CD4-positive, alpha-beta T cell treated with Interleukin-2 at 100 ng/mL for 4 hours (primary cell): Measurements from ENCODE around the gene CYYR1.

ENCODE experiments used
- DNase-seq: peaks from one replicate; pipeline ENCODE4 v3.0.0-alpha.2; 2020; ENCODE audit warnings: low spot score

The CYYR1 gene

DNA sequence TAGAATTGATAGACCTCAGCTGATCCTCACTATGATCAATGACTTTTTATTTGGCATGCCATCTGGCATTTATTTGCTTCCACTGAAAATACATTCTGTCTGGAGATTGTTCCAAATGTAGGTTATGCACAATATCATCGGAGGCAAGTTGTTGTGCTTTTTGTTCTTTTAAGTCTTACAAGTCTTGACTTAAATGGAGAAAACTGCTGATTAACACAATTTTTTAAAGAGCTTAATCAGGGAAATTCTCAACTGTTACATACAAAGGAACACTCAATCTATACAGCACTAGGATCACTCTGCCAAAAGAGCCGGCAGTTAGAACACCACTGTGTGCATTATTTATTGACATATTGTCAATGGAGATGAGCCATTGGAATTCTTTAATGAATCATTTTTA lies 19.2 kb downstream of the CYYR1 start:
- no peak for DNase-seq

DNA sequence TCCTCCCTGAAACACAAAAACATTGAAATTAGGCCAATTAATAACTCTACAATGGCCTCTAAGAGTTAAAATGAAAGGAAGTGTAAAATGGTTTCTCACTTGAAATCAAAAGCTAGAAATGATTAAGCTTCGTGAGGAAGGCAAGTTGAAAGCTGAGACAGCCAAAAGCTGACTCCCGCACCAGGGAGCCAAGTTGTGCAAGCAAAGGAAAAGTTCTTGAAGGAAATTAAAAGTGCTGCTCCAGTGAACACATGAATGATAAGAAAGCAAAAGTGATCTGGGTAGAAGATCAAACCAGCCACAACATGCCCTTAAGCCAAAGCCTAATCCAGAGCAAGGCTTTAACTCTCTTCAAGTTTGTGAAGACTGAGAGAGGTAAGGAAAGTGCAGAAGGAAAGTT lies 22.8 kb downstream of the CYYR1 start:
- DNase-seq = no peak

DNA sequence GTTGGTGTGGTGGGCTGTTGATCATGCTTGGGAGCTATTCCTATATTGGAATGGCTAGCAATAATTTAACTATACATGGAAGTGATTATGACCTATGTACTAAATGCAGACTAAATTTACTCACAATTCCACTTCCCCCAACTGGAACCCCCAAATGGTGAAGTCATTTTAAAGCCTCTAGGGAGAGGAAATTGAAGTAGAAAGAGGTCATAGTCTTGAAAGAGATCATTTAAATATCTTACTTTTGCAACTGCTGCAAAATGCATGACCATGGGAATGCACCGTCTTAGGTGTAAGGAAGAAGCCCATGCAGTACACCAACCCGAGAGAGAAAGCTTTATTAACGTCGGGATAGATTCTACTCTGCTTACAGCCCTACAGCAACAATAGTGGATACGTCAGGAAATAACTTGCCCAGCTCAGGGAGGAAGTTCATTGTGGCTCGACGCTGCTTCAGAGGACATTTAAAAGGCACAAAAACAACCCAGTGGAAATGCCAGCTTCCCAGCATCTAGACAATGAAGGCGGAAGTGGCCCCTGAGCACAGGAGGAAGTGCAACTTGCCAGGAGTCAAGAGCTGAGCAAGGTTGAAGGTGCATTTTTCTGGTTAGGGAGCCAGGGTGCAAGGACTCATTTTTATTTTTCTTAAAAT lies 26.5 kb downstream of the CYYR1 start:
- DNase-seq = no peak

DNA sequence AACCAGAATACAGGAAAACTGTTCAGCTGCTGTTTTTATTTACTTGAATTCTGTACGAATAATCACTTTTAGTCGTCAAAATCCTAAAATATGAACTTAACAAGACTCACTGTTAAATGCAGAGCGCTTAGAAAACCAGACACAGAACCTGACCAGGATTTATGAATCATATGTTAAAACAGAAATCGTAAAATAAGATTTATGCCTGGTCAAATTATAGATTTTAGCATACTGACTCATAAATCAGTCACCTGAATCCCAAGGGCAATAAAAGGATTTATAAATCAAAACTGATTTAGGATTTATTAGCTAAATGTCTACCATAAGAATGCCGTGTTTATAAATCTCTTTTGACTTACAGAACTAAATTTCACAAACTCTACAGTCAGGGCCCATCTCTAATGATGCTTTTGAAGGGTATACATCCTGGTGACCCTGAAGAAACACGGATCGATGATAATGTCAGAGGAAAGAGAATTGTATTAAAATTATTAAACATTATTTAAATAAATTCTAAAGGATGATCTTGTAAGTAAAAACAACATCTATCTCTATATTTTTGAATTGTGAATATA lies 28.8 kb downstream of the CYYR1 start:
- DNase-seq = no peak

DNA sequence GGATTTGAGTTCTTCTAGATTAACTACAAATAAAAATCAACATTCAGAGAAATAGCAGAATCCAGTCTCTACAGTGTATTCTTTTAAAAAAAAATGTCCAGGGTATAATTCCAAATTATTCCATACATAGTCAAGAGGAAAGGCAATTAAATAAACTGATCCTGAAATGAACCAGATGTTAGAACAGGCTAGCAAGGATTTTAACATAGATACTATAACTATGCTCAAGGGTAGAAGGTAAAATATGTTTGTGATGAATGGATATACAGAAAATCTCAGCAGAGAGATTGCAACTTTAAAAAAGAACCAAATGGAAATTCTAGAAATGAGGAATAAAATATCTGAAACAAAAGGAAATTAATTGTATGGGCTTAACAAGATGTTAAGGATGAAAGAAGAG lies 32.4 kb downstream of the CYYR1 start:
- no peak for DNase-seq

DNA sequence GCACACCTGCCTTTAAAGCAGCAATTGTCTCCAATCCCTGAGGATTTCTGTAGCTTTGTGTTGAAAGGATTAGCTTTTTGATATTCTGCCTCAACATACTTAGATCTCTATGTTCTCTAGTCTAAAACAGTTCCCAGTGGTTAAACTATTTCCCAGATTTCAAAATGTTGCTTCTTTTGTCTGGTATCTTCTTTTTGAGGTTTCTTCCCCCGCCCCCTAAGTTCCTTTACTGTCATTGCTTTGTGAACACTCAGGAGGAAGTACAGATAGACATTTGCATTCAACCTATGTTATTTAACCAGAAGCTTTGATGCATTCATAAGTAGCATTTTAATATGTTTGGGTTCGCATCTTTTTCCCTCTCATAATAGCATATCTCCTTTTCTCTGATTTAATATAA lies 33.5 kb downstream of the CYYR1 start:
- DNase-seq = no peak

DNA sequence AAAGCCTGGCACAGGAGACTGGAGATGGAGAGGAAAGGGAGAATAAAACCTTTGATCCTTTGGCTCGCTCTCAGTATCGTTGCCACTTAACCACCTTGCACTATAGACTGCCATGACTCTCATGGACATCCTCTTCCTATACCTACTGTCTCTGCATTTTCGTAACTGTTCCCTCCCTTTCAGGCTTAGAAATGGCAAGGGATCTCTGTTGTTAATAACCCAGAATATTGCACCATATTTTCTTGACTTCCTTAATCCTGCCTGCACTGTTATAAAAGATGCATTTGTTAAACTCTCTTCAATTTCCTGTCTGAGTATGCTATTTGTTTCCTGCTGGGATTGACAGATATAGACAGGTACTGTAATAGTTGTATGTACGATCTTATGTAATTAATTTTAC lies 38.6 kb downstream of the CYYR1 start:
- no peak for DNase-seq

DNA sequence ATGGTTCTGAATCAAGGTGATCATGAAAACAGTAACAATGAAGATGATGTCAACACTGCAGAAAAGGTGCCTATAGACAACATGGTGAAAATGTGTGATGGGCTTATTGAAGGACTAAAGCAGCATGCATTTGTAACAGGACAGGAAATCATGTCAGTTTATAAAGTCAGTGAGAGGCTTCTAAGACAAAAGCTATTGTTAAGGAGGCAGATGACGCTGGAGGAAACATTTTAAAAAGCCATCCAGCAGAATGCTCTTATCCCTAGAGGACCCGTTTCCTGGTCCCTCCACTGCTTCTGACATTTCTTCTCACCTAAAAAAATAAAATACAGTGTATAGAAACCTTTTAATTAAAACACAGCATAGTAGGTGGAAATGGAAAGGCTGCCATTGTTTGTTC lies 40.9 kb downstream of the CYYR1 start:
- DNase-seq = no peak

DNA sequence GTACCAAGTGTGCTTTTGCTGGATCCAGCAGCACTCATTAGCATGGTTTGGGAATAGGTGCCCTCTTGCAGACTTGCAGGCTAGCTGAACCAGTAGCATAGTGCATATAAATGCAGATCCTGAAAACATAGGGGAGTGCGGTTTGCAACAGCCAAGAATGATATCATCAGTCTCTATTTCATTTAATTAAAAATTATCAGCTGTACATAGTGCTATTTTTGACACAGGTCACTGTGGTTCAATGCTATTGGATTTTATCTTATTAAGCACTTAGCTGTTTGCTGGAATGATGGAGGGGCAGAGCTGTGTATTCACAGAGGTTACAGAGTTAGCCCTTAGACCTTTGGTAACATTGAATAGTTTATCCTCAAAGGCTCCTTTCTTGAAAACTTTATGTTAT lies 43.6 kb downstream of the CYYR1 start:
- no peak for DNase-seq

DNA sequence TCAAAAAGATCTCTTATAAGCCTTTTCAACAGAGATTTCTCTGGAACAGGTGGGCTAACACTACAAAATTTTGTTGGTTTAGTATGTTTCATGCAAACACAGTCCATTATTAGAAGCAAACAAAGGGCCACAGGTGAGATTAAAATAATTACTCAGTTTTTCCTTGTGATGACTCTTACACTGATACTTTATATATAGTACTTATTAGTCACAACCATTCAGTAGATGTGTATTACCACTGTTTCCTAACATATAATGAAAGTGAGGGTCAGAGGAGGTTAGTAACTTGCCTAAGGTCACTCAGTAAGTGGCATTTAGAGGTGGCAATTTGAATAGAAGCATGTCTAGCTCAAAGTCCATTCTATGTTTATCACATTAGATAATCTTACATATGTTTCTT lies 44.2 kb downstream of the CYYR1 start:
- DNase-seq = no peak

DNA sequence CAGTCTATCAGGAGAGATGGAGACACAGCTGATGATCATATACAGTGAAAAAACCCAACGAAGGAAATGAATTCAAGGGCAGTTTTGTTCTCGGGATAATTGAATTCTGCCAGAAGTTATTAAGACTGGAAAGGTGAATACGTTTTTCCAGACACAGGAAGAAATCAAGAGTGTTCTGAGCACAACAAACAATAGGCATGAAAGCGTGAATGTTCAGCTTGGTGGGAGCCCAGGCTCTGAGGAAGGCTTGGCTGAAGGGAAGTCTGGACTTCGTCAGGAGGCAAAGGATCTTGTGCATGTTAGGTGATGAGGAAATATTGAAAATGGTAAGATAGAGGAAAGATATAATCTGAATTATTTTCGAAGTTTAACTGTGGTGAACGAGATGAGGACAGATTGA lies 50.4 kb downstream of the CYYR1 start:
- DNase-seq = no peak

DNA sequence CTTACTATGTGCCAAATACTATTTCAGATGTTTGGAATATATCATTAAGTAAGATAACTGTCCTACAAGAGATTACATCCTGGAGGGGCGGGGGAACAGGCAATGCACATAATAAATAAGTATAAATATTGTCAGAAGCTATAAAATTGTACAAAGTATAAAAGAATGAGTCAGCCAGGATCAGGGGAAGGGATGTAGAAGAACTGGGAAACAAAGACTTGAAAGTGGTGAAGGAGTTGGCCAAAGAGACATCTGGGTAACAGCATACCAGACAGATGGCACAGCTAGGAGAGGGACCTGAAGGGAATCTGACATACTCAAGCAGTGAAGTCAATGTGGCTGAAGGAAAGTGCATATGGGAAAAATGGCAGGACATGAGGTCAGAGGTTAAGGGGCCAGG lies 53.9 kb downstream of the CYYR1 start:
- DNase-seq = no peak

DNA sequence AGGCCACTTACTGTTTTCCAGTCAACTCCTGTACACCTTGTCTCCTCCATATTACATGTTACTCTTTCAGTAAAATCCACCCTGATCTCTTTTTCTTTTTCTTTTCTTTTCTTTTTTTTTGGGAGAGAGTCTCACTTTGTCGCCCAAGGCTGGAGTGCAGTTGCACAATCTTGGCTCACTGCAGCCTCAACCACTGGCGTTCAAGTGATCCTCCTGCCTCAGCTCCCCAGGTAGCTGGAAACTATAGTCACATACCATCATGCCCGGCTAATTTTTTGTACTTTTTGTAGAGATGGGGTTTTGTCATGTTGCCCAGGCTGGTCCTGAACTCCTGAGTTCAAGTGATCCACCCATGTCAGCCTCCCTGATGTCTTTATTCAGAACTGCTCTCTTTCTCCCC lies 57.8 kb downstream of the CYYR1 start:
- no peak for DNase-seq

DNA sequence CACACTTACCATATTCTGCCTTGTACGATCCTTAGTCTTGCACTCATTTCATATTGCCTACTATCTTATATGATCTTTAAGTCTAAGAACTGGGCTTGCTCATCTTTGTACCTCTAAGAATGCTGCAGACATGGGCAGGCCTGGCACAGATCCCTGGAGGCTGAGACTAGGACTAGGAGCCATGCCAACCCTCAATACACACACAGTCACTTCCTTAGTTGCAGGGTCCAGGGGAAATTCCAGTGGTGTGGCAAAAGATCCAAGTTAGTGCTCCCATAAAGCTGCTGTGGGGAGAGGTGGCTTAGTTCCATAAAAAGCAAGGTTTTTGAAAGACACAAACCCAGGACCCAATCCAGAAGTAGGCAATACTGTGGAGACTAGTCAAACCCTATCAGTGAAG lies 59.9 kb downstream of the CYYR1 start:
- no peak for DNase-seq

DNA sequence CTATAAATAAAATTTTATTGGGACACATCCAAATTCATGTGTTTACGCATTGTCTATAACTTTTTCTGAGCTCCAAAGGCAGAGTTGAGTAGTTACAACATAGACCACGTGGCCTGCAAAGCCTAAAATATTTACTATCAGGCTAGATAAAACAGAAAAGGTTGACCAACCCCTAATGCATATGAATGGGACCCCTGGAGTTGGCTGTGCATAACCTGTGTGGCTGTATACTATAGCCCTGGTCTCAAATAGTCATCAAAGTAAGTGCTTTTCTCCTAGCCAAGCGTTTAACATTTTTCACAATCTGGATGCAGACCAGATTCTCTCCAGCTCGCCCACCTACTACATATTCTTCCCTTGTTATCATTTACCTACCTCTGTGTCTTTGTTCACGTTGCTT lies 60.4 kb downstream of the CYYR1 start:
- DNase-seq = no peak

DNA sequence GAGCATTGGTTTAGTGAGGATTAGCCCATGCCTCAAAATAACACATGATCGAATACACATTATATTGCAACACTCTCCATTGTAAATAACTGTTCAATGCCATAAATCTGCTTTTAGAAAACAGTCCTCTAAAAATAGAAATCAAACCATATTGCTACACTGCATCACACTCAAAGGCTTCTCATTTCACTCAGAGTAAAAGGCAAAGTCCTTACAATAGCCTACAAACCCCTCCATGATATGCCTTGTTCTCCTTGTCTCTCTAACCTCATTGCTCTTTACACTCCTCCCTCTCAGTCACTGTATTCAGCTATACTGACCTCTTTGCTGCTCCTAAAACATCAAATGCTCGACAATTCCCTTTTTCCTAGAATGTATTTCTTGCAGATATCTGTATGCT lies 64.2 kb downstream of the CYYR1 start:
- no peak for DNase-seq

DNA sequence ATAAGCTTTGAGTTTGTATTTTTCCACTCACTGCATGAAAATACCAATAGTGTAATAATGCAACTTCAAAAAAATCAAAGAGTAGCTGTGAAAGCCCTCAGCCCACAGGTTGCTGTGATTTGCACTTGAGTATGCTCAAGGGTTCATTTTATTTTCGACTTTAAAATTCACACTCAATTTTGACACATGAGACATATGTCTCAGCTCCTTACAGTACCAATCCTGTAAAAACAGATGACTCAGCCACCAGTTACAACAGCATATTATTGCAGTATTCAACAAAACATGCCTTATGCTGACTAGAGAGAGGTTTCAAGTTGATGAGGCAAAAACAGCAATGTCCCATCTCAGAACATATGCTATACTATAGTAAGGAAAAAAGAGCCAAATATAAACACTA lies 66.1 kb downstream of the CYYR1 start:
- no peak for DNase-seq

DNA sequence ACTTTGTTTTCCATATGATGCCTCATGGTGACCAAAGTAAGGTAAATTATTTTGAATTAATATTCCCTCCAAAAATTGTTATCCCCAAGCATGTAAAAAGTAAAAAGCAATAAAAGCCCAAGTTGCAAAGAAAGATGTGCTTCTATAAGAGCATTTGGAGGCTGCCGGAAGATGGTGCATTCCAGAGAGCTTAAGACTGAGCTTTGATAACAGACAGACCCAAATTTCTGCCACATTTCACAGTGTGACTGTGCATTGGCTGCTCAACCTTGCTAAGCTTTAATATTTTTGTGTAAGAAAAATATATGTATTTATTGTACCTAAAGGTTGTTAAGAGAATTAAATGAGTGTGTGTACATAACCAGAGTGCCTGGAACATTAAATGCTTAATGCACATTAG lies 67.9 kb downstream of the CYYR1 start:
- no peak for DNase-seq

DNA sequence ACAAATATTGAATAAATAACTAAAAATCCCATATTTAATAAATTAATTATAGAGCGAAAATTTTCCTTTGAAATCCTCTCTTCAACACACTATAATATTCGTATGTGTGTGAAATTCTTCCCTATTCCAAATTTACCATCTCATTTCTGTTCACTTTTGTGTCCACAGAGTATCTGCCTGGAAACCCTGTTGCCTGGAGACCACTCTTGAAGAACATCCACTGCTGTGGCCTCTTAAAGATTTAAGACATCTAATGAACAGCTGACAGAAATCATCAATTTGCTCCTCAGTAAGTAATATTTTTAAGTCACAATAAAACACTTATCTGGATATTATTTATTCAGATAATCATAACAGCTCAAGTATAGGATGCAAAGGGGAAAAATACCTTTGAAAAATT lies 69.7 kb downstream of the CYYR1 start:
- DNase-seq = no peak

DNA sequence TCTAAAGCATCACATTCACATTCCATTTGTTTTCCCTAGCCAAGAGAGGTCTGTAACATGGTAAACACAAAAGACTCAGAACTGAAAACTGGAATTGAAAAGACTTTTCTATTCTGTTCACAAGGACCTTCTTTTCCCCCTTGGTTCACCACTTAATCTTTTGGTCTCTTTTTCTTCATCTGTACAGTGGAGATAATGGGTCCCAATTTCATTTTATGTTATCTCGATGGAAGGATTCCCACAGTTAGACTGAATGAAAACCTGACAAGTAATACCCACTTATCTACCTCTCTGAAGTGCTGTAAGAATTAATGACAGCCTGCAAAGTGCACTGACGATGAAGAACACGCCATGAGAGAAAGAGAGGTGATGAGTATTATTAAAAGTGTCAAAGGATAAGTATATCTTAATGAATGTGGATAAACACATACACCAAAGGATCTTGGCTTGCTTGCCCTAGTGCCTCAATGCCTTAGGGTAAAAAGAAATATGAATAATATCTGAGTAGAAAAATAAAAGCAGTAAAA lies 71.5 kb downstream of the CYYR1 start:
- DNase-seq = no peak

DNA sequence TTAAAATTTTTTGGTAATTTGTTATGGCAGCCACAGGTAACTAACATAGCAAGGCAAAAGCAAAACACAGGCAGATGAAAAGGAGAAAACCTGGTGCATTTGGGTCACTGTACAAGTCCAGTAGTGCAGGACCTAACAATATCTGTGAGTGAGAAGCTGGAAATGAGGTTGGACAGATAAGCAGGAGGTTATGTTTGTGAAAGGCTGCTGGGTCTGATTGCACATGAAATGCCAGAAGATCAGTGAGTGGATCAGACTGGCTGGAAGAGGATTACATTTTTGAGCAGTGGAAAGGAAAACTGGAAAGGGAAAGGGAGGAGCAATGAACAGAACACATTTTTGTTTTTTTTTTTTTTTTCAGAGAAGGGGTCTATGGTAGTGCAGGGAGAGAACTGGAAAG lies 73.6 kb downstream of the CYYR1 start:
- no peak for DNase-seq

DNA sequence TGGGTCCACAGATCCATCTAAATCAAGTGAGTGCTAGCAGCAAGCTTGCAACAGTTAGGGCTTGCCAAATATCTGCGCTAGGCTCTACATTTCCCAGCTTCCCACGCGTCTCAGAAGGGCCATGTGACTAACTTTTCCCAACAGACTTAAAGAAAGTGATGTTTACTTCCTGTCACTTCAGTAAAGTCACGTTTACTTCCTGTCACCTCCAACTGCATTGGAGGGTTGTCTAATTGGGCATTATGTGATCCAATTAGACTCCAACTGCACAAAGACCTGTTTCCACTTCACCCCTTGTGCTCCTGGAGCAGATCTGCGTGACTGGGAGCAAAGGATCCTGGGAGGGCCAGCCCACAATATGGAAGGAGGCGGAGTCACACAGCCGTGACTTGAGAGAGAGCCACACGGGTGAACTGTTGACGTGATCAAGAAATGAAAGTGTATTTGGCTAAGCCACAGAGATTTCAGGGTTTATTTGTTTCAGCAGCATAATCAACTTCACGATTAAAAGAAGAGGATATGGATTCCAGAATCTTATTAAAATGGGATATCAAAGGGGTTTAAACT lies 77.7 kb downstream of the CYYR1 start:
- DNase-seq = no peak

DNA sequence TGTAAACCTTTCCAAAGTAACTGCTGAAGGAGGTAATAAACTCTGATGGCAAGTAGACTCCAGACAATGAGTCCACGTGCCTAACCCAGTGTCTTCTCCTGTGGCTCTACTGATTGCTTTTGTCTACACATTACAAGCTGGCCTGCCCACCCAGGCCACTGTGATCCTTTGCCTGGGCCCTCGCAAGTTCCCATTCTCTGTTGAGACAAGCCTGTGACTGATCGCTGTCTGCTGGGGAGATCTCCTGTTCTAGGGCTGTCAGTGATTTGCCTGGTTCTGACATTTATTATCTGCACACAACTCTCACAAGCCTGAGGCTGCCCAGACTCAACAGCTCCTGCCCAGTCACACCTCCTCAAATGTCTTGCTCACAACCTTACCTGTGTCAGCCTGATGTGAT lies 81.4 kb downstream of the CYYR1 start:
- DNase-seq = no peak

DNA sequence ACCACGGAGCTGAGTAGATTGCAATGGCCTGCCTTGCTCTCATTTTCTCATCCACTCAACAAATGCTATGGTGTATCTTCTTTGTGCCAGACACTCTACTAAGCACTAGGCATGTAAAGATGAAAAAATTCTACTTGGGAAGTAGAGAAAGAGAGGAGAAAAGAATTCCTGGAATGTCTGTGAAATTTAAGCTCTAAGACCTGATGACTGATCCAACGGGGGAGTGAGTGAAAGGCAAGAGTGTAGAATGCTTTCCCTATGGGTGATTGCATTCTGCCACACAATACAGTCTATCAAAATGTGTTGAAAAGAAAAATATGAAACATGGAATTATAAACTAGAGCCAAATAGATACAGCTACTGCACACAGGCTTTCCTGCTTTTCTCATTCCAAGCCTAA lies 82.3 kb downstream of the CYYR1 start:
- DNase-seq = no peak
